Calu3 (cell line): ENCODE results near the gene JAKMIP2. TPM values are rescaled to one million over a fixed set of nuclear protein-coding genes. Genes with fewer than 3 reads are reported as not detected.

Experiments used
- BruUV-seq: library from RNA; stranded (reverse); fragments of 400-500 nt; replicated peaks from 2 replicates; lab custom pipeline; 2021; lab: Mats Ljungman, UMichigan
- CTCF ChIA-PET: fragments of 300-600 bp; sonication (Branson Sonifier 250); formaldehyde crosslinking; loops from one replicate; lab custom pipeline; 2022; ENCODE audit warnings: antibody characterized with exemption; lab: Charles Lee
- DNase-seq: peaks from one replicate; pipeline ENCODE4 v3.0.0; 2022
- H3K27ac Mint-ChIP-seq: one replicate; pipeline ENCODE4 v1.8.0; 2022; ENCODE audit warnings: mixed read lengths; ENCODE audit not compliant: unreplicated experiment
- H3K27me3 Mint-ChIP-seq: one replicate; pipeline ENCODE4 v1.8.0; 2022; ENCODE audit warnings: mixed read lengths; ENCODE audit not compliant: unreplicated experiment
- H3K36me3 Mint-ChIP-seq: one replicate; pipeline ENCODE4 v1.8.0; 2022; ENCODE audit warnings: mild to moderate bottlenecking, moderate library complexity, mixed read lengths; ENCODE audit not compliant: insufficient read depth, unreplicated experiment
- H3K4me1 Mint-ChIP-seq: one replicate; pipeline ENCODE4 v1.8.0; 2022; ENCODE audit warnings: mild to moderate bottlenecking, low read depth, mixed read lengths; ENCODE audit not compliant: unreplicated experiment
- H3K4me3 Mint-ChIP-seq: one replicate; pipeline ENCODE4 v1.8.0; 2022; ENCODE audit warnings: mild to moderate bottlenecking, low read depth, moderate library complexity, mixed read lengths; ENCODE audit not compliant: unreplicated experiment
- H3K9me3 Mint-ChIP-seq: one replicate; pipeline ENCODE4 v1.8.0; 2022; ENCODE audit warnings: low read depth, mixed read lengths; ENCODE audit not compliant: unreplicated experiment
- CTCF ChIP-seq: fragments of 200-600 bp; IDR thresholded peaks from one replicate; pipeline ENCODE4 v1.8.0; 2022; ENCODE audit warnings: antibody characterized with exemption; ENCODE audit not compliant: unreplicated experiment
- intact Hi-C: fragments of 100-400 bp; cut with micrococcal nuclease; formaldehyde crosslinking; loops from one replicate; pipeline ENCODE4 v1.10.0; 2022; ENCODE audit not compliant: unreplicated experiment
- total RNA-seq: library from RNA; stranded (reverse); gene quantifications from 2 replicates; pipeline ENCODE4 v1.2.3, GENCODE V29; 2022

The JAKMIP2 gene
- total RNA-seq, 1 experiment from 2014 or later: not detected

GRCh38 chr5:147619281-147619878 is 163.1 kb downstream of the JAKMIP2 start:
- DNase-seq: no peak
- Mint-ChIP-seq H3K27me3 (peaks cover 32% of the 10 kb centered on the region), H3K4me3 (no peak overlapping the region), H3K4me1 (no peaks in the 10 kb centered on the region), H3K36me3 (no peaks in the 10 kb centered on the region), H3K9me3 (no peaks in the 10 kb centered on the region), H3K27ac (no peak overlapping the region)
- intact Hi-C loops: no loop called here
- no peak for TF ChIP-seq CTCF
- BruUV-seq: no TSS peak
- CTCF ChIA-PET: no interaction called here

- peaks cover 39% of the 10 kb centered on the region for H3K27me3 Mint-ChIP-seq
- intact Hi-C loops: no loop called here
- BruUV-seq: no TSS peak
- no peak overlapping the region for H3K4me3 Mint-ChIP-seq
- H3K27ac Mint-ChIP-seq: no peak overlapping the region
- CTCF ChIA-PET: interaction anchor here (0.5 kb wide), 1 partner anchor 1338 kb away, joined by 3 read pairs; no protein-coding TSS in a partner anchor
- no peak for TF ChIP-seq CTCF
- no peaks in the 10 kb centered on the region for H3K9me3 Mint-ChIP-seq
- DNase-seq: no peak
- no peaks in the 10 kb centered on the region for H3K36me3 Mint-ChIP-seq
- H3K4me1 Mint-ChIP-seq: no peaks in the 10 kb centered on the region
These were observed 164.7 kb downstream of the JAKMIP2 start for GRCh38 chr5:147617711-147618350.

GRCh38 chr5:147617191-147617606 is 165.3 kb downstream of the JAKMIP2 start:
- H3K36me3 Mint-ChIP-seq: no peaks in the 10 kb centered on the region
- no peaks in the 10 kb centered on the region for H3K9me3 Mint-ChIP-seq
- no peak overlapping the region for H3K27ac Mint-ChIP-seq
- TF ChIP-seq CTCF: no peak
- BruUV-seq: no TSS peak
- H3K27me3 Mint-ChIP-seq: peaks cover 41% of the 10 kb centered on the region
- H3K4me3 Mint-ChIP-seq: no peak overlapping the region
- no peak for DNase-seq
- CTCF ChIA-PET: interaction anchor here (0.5 kb wide), 1 partner anchor 1338 kb away, joined by 3 read pairs; no protein-coding TSS in a partner anchor
- intact Hi-C loops: no loop called here
- no peaks in the 10 kb centered on the region for H3K4me1 Mint-ChIP-seq

- no peak for TF ChIP-seq CTCF
- Mint-ChIP-seq H3K4me3 (no peak overlapping the region), H3K9me3 (no peaks in the 10 kb centered on the region), H3K27me3 (peaks cover 48% of the 10 kb centered on the region), H3K4me1 (no peaks in the 10 kb centered on the region), H3K36me3 (no peaks in the 10 kb centered on the region), H3K27ac (no peak overlapping the region)
- intact Hi-C loops: no loop called here
- no TSS peak for BruUV-seq
- CTCF ChIA-PET: no interaction called here
- DNase-seq: no peak
These were observed 166.1 kb downstream of the JAKMIP2 start for GRCh38 chr5:147616421-147616820.
